HEK293 (cell line): ENCODE measurements around the gene AGMO.

ENCODE experiments used
- CTCF ChIA-PET: fragments of 350-600 bp; formaldehyde crosslinking; extraction: SDS; loops from one replicate; lab custom pipeline; 2021; ENCODE audit warnings: antibody characterized with exemption; lab: Yijun Ruan, JAX
- POLR2A ChIA-PET: fragments of 300-600 bp; formaldehyde crosslinking; extraction: SDS; loops from one replicate; lab custom pipeline; 2020; ENCODE audit warnings: antibody characterized with exemption, inconsistent platforms; lab: Yijun Ruan, JAX
- H3K27ac ChIP-seq: fragments of 200-500 bp; sonication (Bioruptor generic); 2 replicates; pipeline ENCODE4 v1.5.1; 2014; ENCODE audit warnings: low read depth, low read length, control low read depth, inconsistent platforms; ENCODE audit errors: extremely low read depth
- H3K36me3 ChIP-seq, 2 experiments: fragments of 200-500 bp in 1 of 2; sonication (Bioruptor generic) in 1 of 2; 1 replicate in 1 of 2; 2 replicates in 1 of 2; pipeline ENCODE4 v1.5.1; 2014 to 2017; ENCODE audit warnings: inconsistent platforms in 2 of 2, low read length in 2 of 2; ENCODE audit not compliant: control insufficient read depth in 2 of 2, insufficient read depth in 1 of 2
- H3K4me1 ChIP-seq: fragments of 200-500 bp; sonication (Bioruptor generic); 2 replicates; pipeline ENCODE4 v1.5.1; 2014; ENCODE audit warnings: mild to moderate bottlenecking, low read length, inconsistent platforms; ENCODE audit not compliant: control insufficient read depth, insufficient read depth
- H3K4me3 ChIP-seq: 2 replicates; pipeline ENCODE4 v1.5.1; 2011; ENCODE audit warnings: low read depth, mild to moderate bottlenecking, control low read depth, low read length, moderate library complexity
- H3K9me3 ChIP-seq: fragments of 200-500 bp; sonication (Bioruptor generic); 2 replicates; pipeline ENCODE4 v1.5.1; 2014; ENCODE audit warnings: low read depth, low read length, inconsistent platforms; ENCODE audit not compliant: control insufficient read depth, insufficient read depth
- BCL11B ChIP-seq: fragments of 450-650 bp; formaldehyde crosslinking; IDR thresholded peaks from 2 replicates; pipeline ENCODE4 v1.5.1; 2016; ENCODE audit warnings: low read depth, missing biosample characterization, missing genetic modification characterization
- MZF1 ChIP-seq: fragments of 450-650 bp; formaldehyde crosslinking; IDR thresholded peaks from 2 replicates; pipeline ENCODE4 v1.5.1; 2017; ENCODE audit warnings: missing biosample characterization, missing genetic modification characterization, borderline replicate concordance
- OVOL3 ChIP-seq: fragments of 450-650 bp; formaldehyde crosslinking; IDR thresholded peaks from 2 replicates; pipeline ENCODE4 v1.5.1; 2016; ENCODE audit warnings: missing biosample characterization, missing genetic modification characterization
- SCRT2 ChIP-seq: fragments of 450-650 bp; formaldehyde crosslinking; IDR thresholded peaks from 2 replicates; pipeline ENCODE4 v1.5.1; 2016; ENCODE audit warnings: missing biosample characterization, missing genetic modification characterization
- SP2 ChIP-seq: fragments of 450-650 bp; formaldehyde crosslinking; IDR thresholded peaks from 2 replicates; pipeline ENCODE4 v1.5.1; 2016; ENCODE audit warnings: missing biosample characterization, missing genetic modification characterization
- ZBTB1 ChIP-seq: fragments of 450-650 bp; formaldehyde crosslinking; IDR thresholded peaks from 2 replicates; pipeline ENCODE4 v1.5.1; 2016; ENCODE audit warnings: missing biosample characterization, missing genetic modification characterization
- ZBTB44 ChIP-seq: fragments of 450-650 bp; IDR thresholded peaks from 2 replicates; pipeline ENCODE4 v1.5.1; 2018; ENCODE audit warnings: missing biosample characterization, mild to moderate bottlenecking, missing genetic modification characterization
- ZBTB7A ChIP-seq: fragments of 450-650 bp; formaldehyde crosslinking; IDR thresholded peaks from 2 replicates; pipeline ENCODE4 v1.5.1; 2016; ENCODE audit warnings: low read depth, missing biosample characterization, missing genetic modification characterization
- ZIC2 ChIP-seq: fragments of 450-650 bp; formaldehyde crosslinking; IDR thresholded peaks from 2 replicates; pipeline ENCODE4 v1.5.1; 2016; ENCODE audit warnings: missing biosample characterization, missing genetic modification characterization
- ZNF140 ChIP-seq: fragments of 450-650 bp; formaldehyde crosslinking; IDR thresholded peaks from 2 replicates; pipeline ENCODE4 v1.5.1; 2016; ENCODE audit warnings: missing biosample characterization, missing genetic modification characterization
- ZNF174 ChIP-seq: fragments of 450-650 bp; formaldehyde crosslinking; IDR thresholded peaks from 2 replicates; pipeline ENCODE4 v1.5.0; 2017; ENCODE audit warnings: missing biosample characterization, mild to moderate bottlenecking, missing genetic modification characterization
- ZNF23 ChIP-seq: fragments of 450-650 bp; formaldehyde crosslinking; IDR thresholded peaks from 2 replicates; pipeline ENCODE4 v1.5.1; 2016; ENCODE audit warnings: missing biosample characterization, missing genetic modification characterization, borderline replicate concordance
- ZNF24 ChIP-seq: fragments of 450-650 bp; formaldehyde crosslinking; IDR thresholded peaks from 2 replicates; pipeline ENCODE4 v1.5.1; 2016; ENCODE audit warnings: missing biosample characterization, missing genetic modification characterization
- ZNF311 ChIP-seq: fragments of 450-650 bp; formaldehyde crosslinking; IDR thresholded peaks from 2 replicates; pipeline ENCODE4 v1.5.1; 2017; ENCODE audit warnings: missing biosample characterization, missing genetic modification characterization, borderline replicate concordance
- ZNF398 ChIP-seq: fragments of 450-650 bp; formaldehyde crosslinking; IDR thresholded peaks from 2 replicates; pipeline ENCODE4 v1.5.1; 2017; ENCODE audit warnings: missing biosample characterization, missing genetic modification characterization
- ZNF416 ChIP-seq: fragments of 450-650 bp; formaldehyde crosslinking; IDR thresholded peaks from 2 replicates; pipeline ENCODE4 v1.5.1; 2016; ENCODE audit warnings: missing biosample characterization, missing genetic modification characterization
- ZNF501 ChIP-seq: fragments of 450-650 bp; formaldehyde crosslinking; IDR thresholded peaks from 2 replicates; pipeline ENCODE4 v1.5.1; 2016; ENCODE audit warnings: missing biosample characterization, missing genetic modification characterization
- ZNF580 ChIP-seq: fragments of 450-650 bp; formaldehyde crosslinking; IDR thresholded peaks from 2 replicates; pipeline ENCODE4 v1.5.1; 2016; ENCODE audit warnings: missing biosample characterization, missing genetic modification characterization
- ZNF623 ChIP-seq: fragments of 450-650 bp; formaldehyde crosslinking; IDR thresholded peaks from 2 replicates; pipeline ENCODE4 v1.5.1; 2016; ENCODE audit warnings: missing biosample characterization, missing genetic modification characterization
- ZXDB ChIP-seq: fragments of 450-650 bp; formaldehyde crosslinking; IDR thresholded peaks from 2 replicates; pipeline ENCODE4 v1.5.1; 2016; ENCODE audit warnings: missing biosample characterization, missing genetic modification characterization
- TF ChIP-seq, protein P1 (sequence below): fragments of 450-650 bp; formaldehyde crosslinking; IDR thresholded peaks from 2 replicates; pipeline ENCODE4 v1.5.1; 2017; ENCODE audit warnings: missing biosample characterization, missing genetic modification characterization
- TF ChIP-seq, protein P2 (sequence below): fragments of 450-650 bp; formaldehyde crosslinking; IDR thresholded peaks from 2 replicates; pipeline ENCODE4 v1.5.1; 2016; ENCODE audit warnings: missing biosample characterization, missing genetic modification characterization

AGMO gene

DNA sequence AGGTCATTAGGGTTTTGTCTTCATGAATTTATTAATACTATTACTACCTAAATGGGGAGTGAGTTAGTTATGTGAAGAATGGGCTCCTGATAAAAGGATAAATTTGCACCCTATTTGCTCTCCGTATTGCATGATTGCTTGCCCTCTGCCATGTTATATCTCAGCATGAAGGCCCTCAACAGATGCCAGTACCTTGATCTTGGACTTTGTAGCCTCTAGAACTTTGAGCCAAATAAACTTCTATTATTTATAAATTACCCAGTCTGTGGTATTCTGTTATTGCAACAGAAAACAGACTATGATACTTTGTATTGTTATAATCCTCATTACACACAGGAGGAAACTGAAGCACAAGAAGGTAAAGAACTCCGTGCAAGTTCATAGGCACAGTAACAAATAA is 150.8 kb downstream of the AGMO start:
- Histone ChIP-seq H3K9me3 (no peaks in the 10 kb centered on the region), H3K4me3 (no peak overlapping the region), H3K27ac (no peak overlapping the region), H3K4me1 (no peaks in the 10 kb centered on the region)
- no peak for TF ChIP-seq ZBTB7A (tag by site-specific recombination)
- TF ChIP-seq, all 188 proteins: peak for 0
- ChIA-PET CTCF (no interaction called here), POLR2A (no interaction called here)
- no peaks in the 10 kb centered on the region for H3K36me3 ChIP-seq

DNA sequence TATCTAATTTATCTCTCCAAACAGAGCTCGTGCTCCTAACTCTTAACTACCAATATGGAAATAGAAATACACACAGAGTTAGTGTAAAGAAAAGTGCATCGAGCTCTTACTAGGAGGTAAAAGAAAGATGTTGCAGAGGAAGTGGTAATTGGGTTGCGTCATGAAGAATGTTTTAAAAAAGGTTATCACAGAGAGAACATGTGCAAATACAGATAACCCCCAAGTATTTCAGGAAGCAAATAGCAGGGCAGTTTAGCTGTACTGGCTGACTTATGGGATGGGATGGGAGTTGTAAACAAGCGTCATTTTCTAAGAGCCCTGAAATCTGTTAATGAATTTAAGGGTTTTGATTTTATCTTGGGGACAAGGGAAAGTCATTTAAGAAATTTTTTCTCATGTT is 153.9 kb downstream of the AGMO start:
- H3K36me3 ChIP-seq = no peaks in the 10 kb centered on the region
- H3K4me1 ChIP-seq = no peaks in the 10 kb centered on the region
- CTCF ChIA-PET = interaction anchor here (0.7 kb wide), 1 partner anchor 710 kb away, joined by 3 read pairs; no protein-coding TSS in a partner anchor
- H3K9me3 ChIP-seq = no peaks in the 10 kb centered on the region
- TF ChIP-seq OVOL3 (no peak), ZNF501 (tag by site-specific recombination) (no peak), ZBTB1 (tag by site-specific recombination) (no peak)
- no peak overlapping the region for H3K4me3 ChIP-seq
- POLR2A ChIA-PET = no interaction called here
- H3K27ac ChIP-seq = no peak overlapping the region

- ChIA-PET CTCF (interaction anchor here (0.6 kb wide), 1 partner anchor 712 kb away, joined by 3 read pairs; no protein-coding TSS in a partner anchor), POLR2A (no interaction called here)
- Histone ChIP-seq H3K27ac (no peak overlapping the region), H3K4me1 (no peaks in the 10 kb centered on the region), H3K9me3 (no peaks in the 10 kb centered on the region), H3K36me3 (no peaks in the 10 kb centered on the region), H3K4me3 (no peak overlapping the region)
- TF ChIP-seq SP2 (tag by site-specific recombination) (no peak), ZNF623 (tag by site-specific recombination) (no peak), ZNF140 (tag by site-specific recombination) (no peak), MZF1 (tag by site-specific recombination) (no peak)
Observed at GRCh38 chr7:15403751-15404150, 158.1 kb downstream of the AGMO start.

- ChIA-PET CTCF (interaction anchor here (0.6 kb wide), 1 partner anchor 712 kb away, joined by 3 read pairs; no protein-coding TSS in a partner anchor), POLR2A (no interaction called here)
Observed at GRCh38 chr7:15403315-15403714, 158.5 kb downstream of the AGMO start.

More at GRCh38 chr7:15403315-15403714, 158.5 kb downstream of the AGMO start:
- Histone ChIP-seq H3K4me1 (no peaks in the 10 kb centered on the region), H3K36me3 (no peaks in the 10 kb centered on the region)
- TF ChIP-seq, protein P1, sequence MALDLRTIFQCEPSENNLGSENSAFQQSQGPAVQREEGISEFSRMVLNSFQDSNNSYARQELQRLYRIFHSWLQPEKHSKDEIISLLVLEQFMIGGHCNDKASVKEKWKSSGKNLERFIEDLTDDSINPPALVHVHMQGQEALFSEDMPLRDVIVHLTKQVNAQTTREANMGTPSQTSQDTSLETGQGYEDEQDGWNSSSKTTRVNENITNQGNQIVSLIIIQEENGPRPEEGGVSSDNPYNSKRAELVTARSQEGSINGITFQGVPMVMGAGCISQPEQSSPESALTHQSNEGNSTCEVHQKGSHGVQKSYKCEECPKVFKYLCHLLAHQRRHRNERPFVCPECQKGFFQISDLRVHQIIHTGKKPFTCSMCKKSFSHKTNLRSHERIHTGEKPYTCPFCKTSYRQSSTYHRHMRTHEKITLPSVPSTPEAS = no peak
- TF ChIP-seq, protein P2, sequence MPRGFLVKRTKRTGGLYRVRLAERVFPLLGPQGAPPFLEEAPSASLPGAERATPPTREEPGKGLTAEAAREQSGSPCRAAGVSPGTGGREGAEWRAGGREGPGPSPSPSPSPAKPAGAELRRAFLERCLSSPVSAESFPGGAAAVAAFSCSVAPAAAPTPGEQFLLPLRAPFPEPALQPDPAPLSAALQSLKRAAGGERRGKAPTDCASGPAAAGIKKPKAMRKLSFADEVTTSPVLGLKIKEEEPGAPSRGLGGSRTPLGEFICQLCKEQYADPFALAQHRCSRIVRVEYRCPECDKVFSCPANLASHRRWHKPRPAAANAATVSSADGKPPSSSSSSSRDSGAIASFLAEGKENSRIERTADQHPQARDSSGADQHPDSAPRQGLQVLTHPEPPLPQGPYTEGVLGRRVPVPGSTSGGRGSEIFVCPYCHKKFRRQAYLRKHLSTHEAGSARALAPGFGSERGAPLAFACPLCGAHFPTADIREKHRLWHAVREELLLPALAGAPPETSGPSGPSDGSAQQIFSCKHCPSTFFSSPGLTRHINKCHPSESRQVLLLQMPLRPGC = no peak
- TF ChIP-seq ZNF23 (tag by site-specific recombination) = no peak
- TF ChIP-seq ZNF580 (tag by site-specific recombination) = no peak
- no peak for TF ChIP-seq ZNF416 (tag by site-specific recombination)
- TF ChIP-seq ZXDB (tag by site-specific recombination) = no peak
- no peak for TF ChIP-seq ZBTB44
- no peak for TF ChIP-seq ZNF311 (tag by site-specific recombination)
- TF ChIP-seq BCL11B (tag by site-specific recombination) = no peak
- no peak for TF ChIP-seq SCRT2 (tag by site-specific recombination)
- no peak for TF ChIP-seq ZNF398
- TF ChIP-seq ZIC2 (tag by site-specific recombination) = no peak
- no peak for TF ChIP-seq ZNF174
- no peak for TF ChIP-seq ZNF24 (tag by site-specific recombination)
- TF ChIP-seq, all 188 proteins: peak for 0
- Histone ChIP-seq H3K27ac (no peak overlapping the region), H3K9me3 (no peaks in the 10 kb centered on the region), H3K4me3 (no peak overlapping the region)
